ENCODE results near the gene PCDHGA2.
"Not testable (repeated sequence)": the region's sequence is repeated elsewhere in the genome, so short reads cannot be mapped to it uniquely, and the experiment has no call there.

The PCDHGA2 gene

GRCh38 chr5:141383345-141383744, 44.8 kb downstream of the PCDHGA2 start:
- DNase-seq: no peak

- no peak for DNase-seq
These were observed 46.1 kb downstream of the PCDHGA2 start for GRCh38 chr5:141384471-141385267.

- DNase-seq: not testable (repeated sequence)
These were observed 49.2 kb downstream of the PCDHGA2 start, which contains the start of gene PCDHGB4 for GRCh38 chr5:141387557-141388311. Gene PCDHGB4 (plus strand): TSS chr5:141387698. CDS start chr5:141387885, 187 bp downstream.

- no peak for DNase-seq
These were observed 50.1 kb downstream of the PCDHGA2 start for GRCh38 chr5:141388661-141389060.

- DNase-seq: no peak
These were observed 50.8 kb downstream of the PCDHGA2 start for GRCh38 chr5:141389153-141390042.

GRCh38 chr5:141392429-141393198, 54.1 kb downstream of the PCDHGA2 start, which contains the start of gene PCDHGA8:
Gene PCDHGA8 (plus strand): TSS chr5:141392633. CDS start chr5:141392814, 181 bp downstream.
- DNase-seq: peak in 1 of 2 experiments; percentile 0

Data from NCI-H526 (cell line).